Ecto neural progenitor cell (in vitro differentiated cells): ENCODE data around the gene PATJ.
A peak's percentile ranks its signal among the peaks of the same experiment; 100 is the strongest.

Experiments
- DNase-seq: peaks from one replicate; pipeline ENCODE4 v3.0.0-alpha.2; 2018; ENCODE audit warnings: low spot score

The PATJ gene

GRCh38 chr1:62054188-62054587 lies 311.9 kb downstream of the PATJ start:
- no peak for DNase-seq

- DNase-seq, result no peak
Measured at GRCh38 chr1:62057230-62057629, 314.9 kb downstream of the PATJ start.

- no peak for DNase-seq
Measured at GRCh38 chr1:62057641-62058290, 315.5 kb downstream of the PATJ start.

- DNase-seq, result no peak
Measured at GRCh38 chr1:62058956-62059355, 316.7 kb downstream of the PATJ start.

- DNase-seq, result no peak
Measured at GRCh38 chr1:62062087-62062486, 319.8 kb downstream of the PATJ start.

- no peak for DNase-seq
Measured at GRCh38 chr1:62064829-62065407, 322.6 kb downstream of the PATJ start.

- no peak for DNase-seq
Measured at GRCh38 chr1:62066713-62067112, 324.4 kb downstream of the PATJ start.

- DNase-seq, result no peak
Measured at GRCh38 chr1:62068416-62068843, 326.1 kb downstream of the PATJ start.

- DNase-seq, result no peak
Measured at GRCh38 chr1:62068978-62069377, 326.7 kb downstream of the PATJ start.

- no peak for DNase-seq
Measured at GRCh38 chr1:62070384-62071011, 328.2 kb downstream of the PATJ start.

- no peak for DNase-seq
Measured at GRCh38 chr1:62071695-62072094, 329.4 kb downstream of the PATJ start.

GRCh38 chr1:62076286-62076685 lies 334.0 kb downstream of the PATJ start:
- DNase-seq, result no peak

- no peak for DNase-seq
Measured at GRCh38 chr1:62077821-62078220, 335.5 kb downstream of the PATJ start.

- DNase-seq, result peak; percentile 54
Measured at GRCh38 chr1:62082456-62083363, 340.4 kb downstream of the PATJ start.

- DNase-seq, result no peak
Measured at GRCh38 chr1:62084310-62084890, 342.1 kb downstream of the PATJ start.

- DNase-seq, result no peak
Measured at GRCh38 chr1:62088439-62088838, 346.2 kb downstream of the PATJ start.

GRCh38 chr1:62089570-62089969 lies 347.3 kb downstream of the PATJ start:
- no peak for DNase-seq

GRCh38 chr1:62090016-62090415 lies 347.7 kb downstream of the PATJ start:
- no peak for DNase-seq

GRCh38 chr1:62092110-62092509 lies 349.8 kb downstream of the PATJ start:
- DNase-seq, result no peak

GRCh38 chr1:62093261-62093660 lies 351.0 kb downstream of the PATJ start:
- no peak for DNase-seq

GRCh38 chr1:62097464-62097863 lies 355.2 kb downstream of the PATJ start:
- no peak for DNase-seq

GRCh38 chr1:62100442-62100841 lies 358.2 kb downstream of the PATJ start:
- no peak for DNase-seq
